GM12878 (cell line): ENCODE results near the gene CCDC97. TPM values are rescaled to one million over a fixed set of nuclear protein-coding genes. Genes with fewer than 3 reads are reported as not detected.
"Not testable (repeated sequence)": the region's sequence is repeated elsewhere in the genome, so short reads cannot be mapped to it uniquely, and the experiment has no call there.

Experiments
- ATAC-seq: fragments of 200-7000 bp; cut with Tn5 transposase; 3 replicates; pipeline ENCODE4 v1.9.1; 2020; ENCODE audit warnings: mild to moderate bottlenecking, moderate library complexity
- BruUV-seq: library from RNA; stranded (reverse); fragments of 400-500 nt; replicated peaks from 2 replicates; lab custom pipeline; 2021; lab: Mats Ljungman, UMichigan
- CTCF ChIA-PET: fragments of 300-600 bp; sonication (Branson Sonifier 250); formaldehyde crosslinking; extraction: SDS; loops from one replicate; lab custom pipeline; 2021; ENCODE audit warnings: inconsistent platforms; lab: Yijun Ruan, JAX
- POLR2A ChIA-PET: fragments of 350-600 bp; formaldehyde crosslinking; extraction: SDS; loops from one replicate; lab custom pipeline; 2021; ENCODE audit warnings: inconsistent platforms; lab: Charles Lee
- RAD21 ChIA-PET: fragments of 300-600 bp; sonication (Branson Sonifier 250); formaldehyde crosslinking; loops from one replicate; lab custom pipeline; 2023; ENCODE audit warnings: antibody characterized with exemption; ENCODE audit not compliant: unreplicated experiment; lab: Charles Lee
- SMC1A ChIA-PET: fragments of 300-600 bp; sonication (Branson Sonifier 250); formaldehyde crosslinking; loops from one replicate; lab custom pipeline; 2023; ENCODE audit not compliant: unreplicated experiment, uncharacterized antibody; lab: Charles Lee
- DNase-seq: peaks from one replicate; pipeline ENCODE4 v3.0.0-alpha.2; 2011; ENCODE audit warnings: low read depth, low spot score
- FAIRE-seq: peaks from 3 replicates; lab custom pipeline; 2011; peaks lifted over from hg19 to GRCh38; lab: Jason Lieb, UNC
- H2AFZ ChIP-seq: 2 replicates; pipeline ENCODE4 v1.6.0; 2011; ENCODE audit warnings: low read depth, low read length, control low read depth; ENCODE audit not compliant: control insufficient read depth
- H3K27ac ChIP-seq: 2 replicates; pipeline ENCODE4 v1.5.1; 2011; ENCODE audit warnings: control low read depth; ENCODE audit not compliant: control insufficient read depth, insufficient read depth
- H3K27me3 ChIP-seq, 2 experiments: replicated peaks in 1 of 2; 2 replicates each; pipeline versions ENCODE4 v1.6.0 to v1.6.1; 2011; ENCODE audit warnings: low read length in 1 of 2; ENCODE audit not compliant: control insufficient read depth in 2 of 2, insufficient read depth in 2 of 2
- H3K36me3 ChIP-seq, 2 experiments: 2 replicates each; pipeline ENCODE4 v1.5.1; 2011; ENCODE audit warnings: low read length in 1 of 2; ENCODE audit not compliant: control insufficient read depth in 2 of 2, insufficient read depth in 2 of 2
- H3K4me1 ChIP-seq: 2 replicates; pipeline ENCODE4 v1.6.1; 2011; ENCODE audit warnings: mild to moderate bottlenecking, low read length, moderate library complexity, mixed read lengths; ENCODE audit not compliant: control insufficient read depth, insufficient read depth
- H3K4me2 ChIP-seq: 2 replicates; pipeline ENCODE4 v1.6.0; 2011; ENCODE audit warnings: control low read depth; ENCODE audit not compliant: control insufficient read depth, insufficient read depth
- H3K4me3 ChIP-seq: fragments of 200-600 bp; sonication (generic); 2 replicates; pipeline ENCODE4 v1.5.1; 2016
- H3K79me2 ChIP-seq: 2 replicates; pipeline ENCODE4 v1.6.0; 2011; ENCODE audit warnings: low read length; ENCODE audit not compliant: control insufficient read depth, insufficient read depth
- H3K9ac ChIP-seq: 2 replicates; pipeline ENCODE4 v1.8.0; 2011; ENCODE audit warnings: low read length, control low read depth, mixed read lengths; ENCODE audit not compliant: control insufficient read depth, insufficient read depth
- H3K9me3 ChIP-seq: replicated peaks from 3 replicates; pipeline ENCODE4 v1.5.1; 2011; ENCODE audit warnings: mild to moderate bottlenecking, low read length; ENCODE audit not compliant: control insufficient read depth, insufficient read depth
- H4K20me1 ChIP-seq: 2 replicates; pipeline ENCODE4 v1.6.0; 2011; ENCODE audit not compliant: control insufficient read depth, insufficient read depth
- ETV6 ChIP-seq, 2 experiments: fragments of 450-650 bp in 1 of 2; IDR thresholded peaks in 1 of 2; conservative IDR thresholded peaks in 1 of 2; 2 replicates each; pipeline ENCODE4 v1.6.1; 2014; ENCODE audit warnings: antibody characterized with exemption in 1 of 2, borderline replicate concordance in 1 of 2, low read depth in 1 of 2, mild to moderate bottlenecking in 1 of 2, moderate library complexity in 1 of 2
- JUND ChIP-seq: IDR thresholded peaks from 2 replicates; pipeline ENCODE4 v1.6.1; 2012; ENCODE audit warnings: low read depth, mild to moderate bottlenecking, low read length, improper control_type of control experiment, moderate library complexity
- WGBS: methylation state at CpG from one replicate; pipeline ENCODE4 v1.1.6; 2016; ENCODE audit warnings: low lambda C conversion rate; ENCODE audit not compliant: insufficient replicate concordance, insufficient coverage; ENCODE audit errors: missing lambda C conversion rate; 5-methylcytosine and 5-hydroxymethylcytosine counted together
- in situ Hi-C: fragments of 300-500 bp; cut with MboI; formaldehyde crosslinking; loops from 9 replicates; pipeline ENCODE4 v1.14.3; 2018; ENCODE audit warnings: mixed read lengths
- intact Hi-C: fragments of 100-400 bp; cut with micrococcal nuclease; formaldehyde crosslinking; loops from one replicate; pipeline ENCODE4 v1.14.2; 2022; ENCODE audit not compliant: unreplicated experiment
- polyA plus RNA-seq, 11 experiments: library from polyadenylated mRNA; depleted of rRNA in 4 of 11; unstranded in 6 of 11; stranded (reverse) in 5 of 11; fragments of >200 nt; fragmentation: Nextera tagmentation in 4 of 11; fragmentation: Illumina TruSeq in 1 of 11; extraction: Ambion mirVana in 4 of 11; extraction: Trizol in 1 of 11; gene quantifications; 1 replicate in 1 of 11; 2 replicates in 10 of 11; pipeline versions ENCODE4 v1.2.1 to v1.2.3, GENCODE V29; 2011 to 2016; ENCODE audit warnings: inconsistent platforms in 2 of 11, missing spikeins in 2 of 11, low read depth in 1 of 11
- total RNA-seq, 4 experiments: library from RNA; depleted of rRNA in 3 of 4; stranded (reverse); fragments of >200 nt in 3 of 4; fragmentation: Illumina TruSeq in 1 of 4; extraction: Trizol in 1 of 4; gene quantifications; 2 replicates each; pipeline versions ENCODE4 v1.2.1 to v1.2.3, GENCODE V29; 2013 to 2021
- TF ChIP-seq, protein P1 (sequence below): IDR thresholded peaks from 2 replicates; pipeline ENCODE4 v1.6.1; 2011; ENCODE audit warnings: low read depth, mild to moderate bottlenecking, low read length, moderate library complexity, borderline replicate concordance; ENCODE audit errors: extremely low read depth

Gene CCDC97
- total and polyA plus RNA-seq, 10 of the 15 experiments (the other 5 are each of a cell fraction or from before 2014, with no cell fraction given), result 1.8 to 34.1 (median 18.8) TPM

DNA sequence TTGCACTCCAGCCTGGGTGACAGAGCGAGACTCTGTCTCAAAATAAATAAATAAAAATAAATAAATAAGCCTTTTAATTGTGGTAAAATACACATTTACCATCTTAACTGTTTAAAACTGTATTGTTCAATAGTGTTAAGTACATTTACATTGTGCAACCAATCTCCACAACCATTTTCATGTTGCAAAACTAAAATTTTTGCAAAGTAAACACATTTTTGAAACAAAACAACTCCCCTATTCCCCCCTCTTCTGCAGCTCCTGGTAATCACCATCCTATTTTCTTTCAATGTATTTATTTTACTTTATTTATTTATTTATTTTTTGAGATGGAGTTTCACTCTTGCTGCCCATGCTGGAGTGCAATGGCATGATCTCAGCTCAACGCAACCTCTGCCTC, 59.8 kb downstream of the CCDC97 start:
- no peaks in the 10 kb centered on the region for H4K20me1 ChIP-seq
- no TSS peak for BruUV-seq
- DNase-seq, result no peak
- no peaks in the 10 kb centered on the region for H3K36me3 ChIP-seq
- TF ChIP-seq JUND, result no peak
- TF ChIP-seq, protein P1, sequence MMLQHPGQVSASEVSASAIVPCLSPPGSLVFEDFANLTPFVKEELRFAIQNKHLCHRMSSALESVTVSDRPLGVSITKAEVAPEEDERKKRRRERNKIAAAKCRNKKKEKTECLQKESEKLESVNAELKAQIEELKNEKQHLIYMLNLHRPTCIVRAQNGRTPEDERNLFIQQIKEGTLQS, result no peak
- ChIA-PET POLR2A (interaction anchor here (1.2 kb wide), 1 partner anchor 10 kb away, joined by 6 read pairs; no protein-coding TSS in a partner anchor), CTCF (interaction anchor here (0.8 to 1.8 kb wide), 2 partner anchors 26 to 29 kb away, joined by 3 to 7 read pairs; no protein-coding TSS in a partner anchor), RAD21 (no interaction called here), SMC1A (interaction anchor here (1.6 kb wide), 1 partner anchor 39 kb away, joined by 3 read pairs; no protein-coding TSS in a partner anchor)
- H3K4me1 ChIP-seq, result peaks cover 18% of the 10 kb centered on the region
- intact Hi-C loops, result no loop called here
- H3K27ac ChIP-seq, result no peak overlapping the region
- H3K27me3 ChIP-seq, result no peaks in the 10 kb centered on the region
- H3K79me2 ChIP-seq, result peaks cover 15% of the 10 kb centered on the region
- FAIRE-seq, result no peak
- no peaks in the 10 kb centered on the region for H3K9me3 ChIP-seq
- H3K4me3 ChIP-seq, result no peak overlapping the region
- 95% methylated on average over 2 of the region's 2 CpGs for WGBS
- no peak overlapping the region for H2AFZ ChIP-seq
- ATAC-seq, result no peak
- in situ Hi-C loops, result no loop called here
- no peak overlapping the region for H3K4me2 ChIP-seq
- no peak overlapping the region for H3K9ac ChIP-seq

DNA sequence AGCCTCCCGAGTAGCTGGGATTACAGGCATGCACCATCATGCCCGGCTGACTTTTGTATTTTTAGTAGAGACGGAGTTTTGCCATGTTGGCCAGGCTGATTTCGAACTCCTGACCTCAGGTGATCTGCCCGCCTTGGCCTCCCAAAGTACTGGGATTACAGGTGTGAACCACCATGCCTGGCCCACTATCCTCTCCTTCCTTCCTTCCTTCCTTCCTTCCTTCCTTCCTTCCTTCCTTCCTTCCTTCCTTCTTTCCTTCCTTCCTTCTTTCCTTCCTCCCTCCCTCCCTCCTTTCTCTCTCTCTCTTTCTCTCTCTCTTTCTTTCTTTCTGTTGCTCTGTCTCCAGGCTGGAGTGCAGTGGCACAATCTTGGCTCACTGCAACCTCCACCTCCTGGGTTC, 61.1 kb downstream of the CCDC97 start:
- SMC1A ChIA-PET, H3K79me2 ChIP-seq, H4K20me1 ChIP-seq, H3K9me3 ChIP-seq, DNase-seq, H3K4me3 ChIP-seq, BruUV-seq, H3K36me3 ChIP-seq, H2AFZ ChIP-seq, CTCF ChIA-PET, POLR2A ChIA-PET, in situ Hi-C loops, ATAC-seq, intact Hi-C loops: not testable (repeated sequence)
- whole genome bisulfite sequencing, result 88% methylated on average over 5 of the region's 5 CpGs
- H3K4me1 ChIP-seq, result peaks cover 18% of the 10 kb centered on the region
- TF ChIP-seq ETV6 (conservative IDR thresholded peaks at IDR 0.05 in 1 of 2, IDR thresholded peaks at IDR 0.05 in 1 of 2; ENCODE audit: borderline replicate concordance in 1 of 2, low read depth in 1 of 2), result peak in 1 of 2 experiments; percentile 57; a peak in 2 of 4 replicates
- TF ChIP-seq, all 136 proteins: peak for 1; not testable (repeated sequence) for 135
- FAIRE-seq, H3K27ac ChIP-seq, H3K4me2 ChIP-seq, H3K9ac ChIP-seq, H3K27me3 ChIP-seq, RAD21 ChIA-PET: not testable (repeated sequence)
